HEK293 (cell line): Measurements from ENCODE around the gene TRPM8.

Experiments
- CTCF ChIA-PET: fragments of 350-600 bp; formaldehyde crosslinking; extraction: SDS; loops from one replicate; lab custom pipeline; 2021; ENCODE audit warnings: antibody characterized with exemption; lab: Yijun Ruan, JAX
- POLR2A ChIA-PET: fragments of 300-600 bp; formaldehyde crosslinking; extraction: SDS; loops from one replicate; lab custom pipeline; 2020; ENCODE audit warnings: antibody characterized with exemption, inconsistent platforms; lab: Yijun Ruan, JAX
- H3K27ac ChIP-seq: fragments of 200-500 bp; sonication (Bioruptor generic); 2 replicates; pipeline ENCODE4 v1.5.1; 2014; ENCODE audit warnings: low read depth, low read length, control low read depth, inconsistent platforms; ENCODE audit errors: extremely low read depth
- H3K36me3 ChIP-seq, 2 experiments: fragments of 200-500 bp in 1 of 2; sonication (Bioruptor generic) in 1 of 2; 1 replicate in 1 of 2; 2 replicates in 1 of 2; pipeline ENCODE4 v1.5.1; 2014 to 2017; ENCODE audit warnings: inconsistent platforms in 2 of 2, low read length in 2 of 2; ENCODE audit not compliant: control insufficient read depth in 2 of 2, insufficient read depth in 1 of 2
- H3K4me1 ChIP-seq: fragments of 200-500 bp; sonication (Bioruptor generic); 2 replicates; pipeline ENCODE4 v1.5.1; 2014; ENCODE audit warnings: mild to moderate bottlenecking, low read length, inconsistent platforms; ENCODE audit not compliant: control insufficient read depth, insufficient read depth
- H3K4me3 ChIP-seq: 2 replicates; pipeline ENCODE4 v1.5.1; 2011; ENCODE audit warnings: low read depth, mild to moderate bottlenecking, control low read depth, low read length, moderate library complexity
- H3K9me3 ChIP-seq: fragments of 200-500 bp; sonication (Bioruptor generic); 2 replicates; pipeline ENCODE4 v1.5.1; 2014; ENCODE audit warnings: low read depth, low read length, inconsistent platforms; ENCODE audit not compliant: control insufficient read depth, insufficient read depth
- GLIS1 ChIP-seq: fragments of 450-650 bp; formaldehyde crosslinking; IDR thresholded peaks from 2 replicates; pipeline ENCODE4 v1.5.1; 2016; ENCODE audit warnings: missing biosample characterization, missing genetic modification characterization
- PRDM1 ChIP-seq: fragments of 450-650 bp; formaldehyde crosslinking; IDR thresholded peaks from 2 replicates; pipeline ENCODE4; 2016; ENCODE audit warnings: missing biosample characterization, missing genetic modification characterization
- REPIN1 ChIP-seq: fragments of 450-650 bp; formaldehyde crosslinking; IDR thresholded peaks from 2 replicates; pipeline ENCODE4 v1.5.1; 2017; ENCODE audit warnings: missing biosample characterization, missing genetic modification characterization, low read depth
- SP3 ChIP-seq: fragments of 450-650 bp; formaldehyde crosslinking; IDR thresholded peaks from 2 replicates; pipeline ENCODE4 v1.5.1; 2016; ENCODE audit warnings: missing biosample characterization, missing genetic modification characterization
- SP7 ChIP-seq: fragments of 450-650 bp; formaldehyde crosslinking; IDR thresholded peaks from 2 replicates; pipeline ENCODE4 v1.5.1; 2016; ENCODE audit warnings: missing biosample characterization, missing genetic modification characterization
- TRIM28 ChIP-seq: IDR thresholded peaks from 2 replicates; pipeline ENCODE4 v1.6.1; 2011; ENCODE audit warnings: low read length, control low read depth, borderline replicate concordance
- ZNF114 ChIP-seq: fragments of 450-650 bp; formaldehyde crosslinking; IDR thresholded peaks from 2 replicates; pipeline ENCODE4 v1.5.0; 2017; ENCODE audit warnings: missing biosample characterization, missing genetic modification characterization
- ZNF121 ChIP-seq: fragments of 450-650 bp; formaldehyde crosslinking; IDR thresholded peaks from 2 replicates; pipeline ENCODE4 v1.5.1; 2016; ENCODE audit warnings: missing biosample characterization, missing genetic modification characterization
- ZNF132 ChIP-seq: fragments of 450-650 bp; formaldehyde crosslinking; IDR thresholded peaks from 2 replicates; pipeline ENCODE4 v1.5.1; 2017; ENCODE audit warnings: missing biosample characterization, missing genetic modification characterization, borderline replicate concordance
- ZNF16 ChIP-seq: fragments of 450-650 bp; formaldehyde crosslinking; IDR thresholded peaks from 2 replicates; pipeline ENCODE4 v1.5.1; 2016; ENCODE audit warnings: low read depth, missing biosample characterization, missing genetic modification characterization
- ZNF19 ChIP-seq: fragments of 450-650 bp; formaldehyde crosslinking; IDR thresholded peaks from 2 replicates; pipeline ENCODE4; 2016; ENCODE audit warnings: missing biosample characterization, missing genetic modification characterization, low read depth
- ZNF248 ChIP-seq: fragments of 450-650 bp; formaldehyde crosslinking; IDR thresholded peaks from 2 replicates; pipeline ENCODE4 v1.5.1; 2017; ENCODE audit warnings: missing biosample characterization, missing genetic modification characterization
- ZNF302 ChIP-seq: fragments of 450-650 bp; formaldehyde crosslinking; IDR thresholded peaks from 2 replicates; pipeline ENCODE4 v1.5.1; 2016; ENCODE audit warnings: missing biosample characterization, missing genetic modification characterization, low read depth
- ZNF324 ChIP-seq: fragments of 450-650 bp; formaldehyde crosslinking; IDR thresholded peaks from 2 replicates; pipeline ENCODE4 v1.5.1; 2016; ENCODE audit warnings: missing biosample characterization, missing genetic modification characterization
- ZNF433 ChIP-seq: fragments of 450-650 bp; formaldehyde crosslinking; IDR thresholded peaks from 2 replicates; pipeline ENCODE4 v1.5.1; 2016; ENCODE audit warnings: missing biosample characterization, missing genetic modification characterization, low read depth
- ZNF514 ChIP-seq: fragments of 450-650 bp; formaldehyde crosslinking; IDR thresholded peaks from 2 replicates; pipeline ENCODE4 v1.5.1; 2016; ENCODE audit warnings: missing biosample characterization, missing genetic modification characterization
- ZNF561 ChIP-seq: fragments of 450-650 bp; IDR thresholded peaks from 2 replicates; pipeline ENCODE4 v1.5.1; 2018; ENCODE audit warnings: missing biosample characterization, missing genetic modification characterization, borderline replicate concordance
- ZNF623 ChIP-seq: fragments of 450-650 bp; formaldehyde crosslinking; IDR thresholded peaks from 2 replicates; pipeline ENCODE4 v1.5.1; 2016; ENCODE audit warnings: missing biosample characterization, missing genetic modification characterization
- ZNF707 ChIP-seq: fragments of 450-650 bp; formaldehyde crosslinking; IDR thresholded peaks from 2 replicates; pipeline ENCODE4 v1.5.1; 2016; ENCODE audit warnings: missing biosample characterization, missing genetic modification characterization
- ZNF792 ChIP-seq: fragments of 450-650 bp; formaldehyde crosslinking; IDR thresholded peaks from 2 replicates; pipeline ENCODE4 v1.5.1; 2016; ENCODE audit warnings: missing biosample characterization, missing genetic modification characterization
- ZNF837 ChIP-seq: fragments of 450-650 bp; formaldehyde crosslinking; IDR thresholded peaks from 2 replicates; pipeline ENCODE4 v1.5.1; 2016; ENCODE audit warnings: missing biosample characterization, missing genetic modification characterization
- TF ChIP-seq, protein P1 (sequence below): fragments of 450-650 bp; formaldehyde crosslinking; IDR thresholded peaks from 2 replicates; pipeline ENCODE4 v1.5.1; 2016; ENCODE audit warnings: missing biosample characterization, missing genetic modification characterization, borderline replicate concordance
- TF ChIP-seq, protein P2 (sequence below): IDR thresholded peaks from 2 replicates; pipeline ENCODE4 v1.6.1; 2011; ENCODE audit warnings: mild to moderate bottlenecking, low read depth, low read length, borderline replicate concordance

TRPM8 gene

DNA sequence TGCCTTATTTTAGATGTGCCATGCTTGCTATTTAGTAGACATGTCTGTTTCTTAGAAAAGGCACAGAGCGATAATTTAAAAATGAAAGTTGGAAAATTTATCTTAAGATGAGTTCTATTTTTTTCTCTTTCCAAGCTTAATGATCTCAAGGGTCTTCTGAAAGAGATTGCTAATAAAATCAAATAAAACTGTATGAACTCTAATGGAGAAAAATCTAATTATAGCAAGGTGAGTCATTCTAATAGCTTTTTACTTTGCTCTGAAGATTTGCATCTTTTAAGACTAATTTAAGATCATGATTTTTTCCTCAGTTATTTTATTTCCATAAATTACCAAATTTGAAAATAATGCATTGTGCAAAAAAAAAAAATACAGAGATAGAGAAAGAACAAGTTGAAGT, 97.3 kb downstream of the TRPM8 start:
- Histone ChIP-seq H3K27ac (no peak overlapping the region), H3K4me3 (no peak overlapping the region), H3K36me3 (no peaks in the 10 kb centered on the region), H3K9me3 (no peaks in the 10 kb centered on the region), H3K4me1 (no peaks in the 10 kb centered on the region)
- no peak for TF ChIP-seq SP7 (tag by site-specific recombination)
- no peak for TF ChIP-seq PRDM1
- no peak for TF ChIP-seq ZNF19 (tag by site-specific recombination)
- TF ChIP-seq ZNF248 = no peak
- TF ChIP-seq ZNF623 = no peak
- TF ChIP-seq SP3 (tag by site-specific recombination) = no peak
- TF ChIP-seq, protein P1, sequence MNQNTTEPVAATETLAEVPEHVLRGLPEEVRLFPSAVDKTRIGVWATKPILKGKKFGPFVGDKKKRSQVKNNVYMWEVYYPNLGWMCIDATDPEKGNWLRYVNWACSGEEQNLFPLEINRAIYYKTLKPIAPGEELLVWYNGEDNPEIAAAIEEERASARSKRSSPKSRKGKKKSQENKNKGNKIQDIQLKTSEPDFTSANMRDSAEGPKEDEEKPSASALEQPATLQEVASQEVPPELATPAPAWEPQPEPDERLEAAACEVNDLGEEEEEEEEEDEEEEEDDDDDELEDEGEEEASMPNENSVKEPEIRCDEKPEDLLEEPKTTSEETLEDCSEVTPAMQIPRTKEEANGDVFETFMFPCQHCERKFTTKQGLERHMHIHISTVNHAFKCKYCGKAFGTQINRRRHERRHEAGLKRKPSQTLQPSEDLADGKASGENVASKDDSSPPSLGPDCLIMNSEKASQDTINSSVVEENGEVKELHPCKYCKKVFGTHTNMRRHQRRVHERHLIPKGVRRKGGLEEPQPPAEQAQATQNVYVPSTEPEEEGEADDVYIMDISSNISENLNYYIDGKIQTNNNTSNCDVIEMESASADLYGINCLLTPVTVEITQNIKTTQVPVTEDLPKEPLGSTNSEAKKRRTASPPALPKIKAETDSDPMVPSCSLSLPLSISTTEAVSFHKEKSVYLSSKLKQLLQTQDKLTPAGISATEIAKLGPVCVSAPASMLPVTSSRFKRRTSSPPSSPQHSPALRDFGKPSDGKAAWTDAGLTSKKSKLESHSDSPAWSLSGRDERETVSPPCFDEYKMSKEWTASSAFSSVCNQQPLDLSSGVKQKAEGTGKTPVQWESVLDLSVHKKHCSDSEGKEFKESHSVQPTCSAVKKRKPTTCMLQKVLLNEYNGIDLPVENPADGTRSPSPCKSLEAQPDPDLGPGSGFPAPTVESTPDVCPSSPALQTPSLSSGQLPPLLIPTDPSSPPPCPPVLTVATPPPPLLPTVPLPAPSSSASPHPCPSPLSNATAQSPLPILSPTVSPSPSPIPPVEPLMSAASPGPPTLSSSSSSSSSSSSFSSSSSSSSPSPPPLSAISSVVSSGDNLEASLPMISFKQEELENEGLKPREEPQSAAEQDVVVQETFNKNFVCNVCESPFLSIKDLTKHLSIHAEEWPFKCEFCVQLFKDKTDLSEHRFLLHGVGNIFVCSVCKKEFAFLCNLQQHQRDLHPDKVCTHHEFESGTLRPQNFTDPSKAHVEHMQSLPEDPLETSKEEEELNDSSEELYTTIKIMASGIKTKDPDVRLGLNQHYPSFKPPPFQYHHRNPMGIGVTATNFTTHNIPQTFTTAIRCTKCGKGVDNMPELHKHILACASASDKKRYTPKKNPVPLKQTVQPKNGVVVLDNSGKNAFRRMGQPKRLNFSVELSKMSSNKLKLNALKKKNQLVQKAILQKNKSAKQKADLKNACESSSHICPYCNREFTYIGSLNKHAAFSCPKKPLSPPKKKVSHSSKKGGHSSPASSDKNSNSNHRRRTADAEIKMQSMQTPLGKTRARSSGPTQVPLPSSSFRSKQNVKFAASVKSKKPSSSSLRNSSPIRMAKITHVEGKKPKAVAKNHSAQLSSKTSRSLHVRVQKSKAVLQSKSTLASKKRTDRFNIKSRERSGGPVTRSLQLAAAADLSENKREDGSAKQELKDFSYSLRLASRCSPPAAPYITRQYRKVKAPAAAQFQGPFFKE = no peak
- no peak for TF ChIP-seq ZNF837 (tag by site-specific recombination)
- no peak for TF ChIP-seq ZNF324 (tag by site-specific recombination)
- TF ChIP-seq ZNF16 = no peak
- no peak for TF ChIP-seq ZNF792 (tag by site-specific recombination)
- no peak for TF ChIP-seq GLIS1 (tag by site-specific recombination)
- TF ChIP-seq ZNF514 (tag by site-specific recombination) = no peak
- ChIA-PET POLR2A (no interaction called here), CTCF (no interaction called here)

DNA sequence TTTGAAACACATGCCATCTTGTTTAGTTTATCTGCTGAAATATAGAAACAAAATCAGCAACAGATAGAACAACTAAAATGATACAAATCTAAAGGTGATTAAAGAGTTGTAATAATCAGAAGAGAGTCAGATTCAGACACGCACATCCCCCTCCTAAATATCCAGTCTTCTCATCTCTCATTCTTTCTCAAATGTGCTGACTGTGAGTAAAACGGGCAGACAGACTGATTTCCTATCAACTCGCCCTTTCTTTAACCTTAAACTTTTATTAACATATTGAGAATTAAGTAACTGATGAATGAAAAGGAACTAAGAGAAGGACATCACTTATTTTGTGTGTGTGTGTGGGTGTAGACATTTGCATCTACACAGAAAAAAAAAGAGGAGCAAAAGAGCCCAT, 98.7 kb downstream of the TRPM8 start:
- no peak for TF ChIP-seq ZNF623
- TF ChIP-seq ZNF561 (tag by site-specific recombination) = no peak
- TF ChIP-seq, protein P2, sequence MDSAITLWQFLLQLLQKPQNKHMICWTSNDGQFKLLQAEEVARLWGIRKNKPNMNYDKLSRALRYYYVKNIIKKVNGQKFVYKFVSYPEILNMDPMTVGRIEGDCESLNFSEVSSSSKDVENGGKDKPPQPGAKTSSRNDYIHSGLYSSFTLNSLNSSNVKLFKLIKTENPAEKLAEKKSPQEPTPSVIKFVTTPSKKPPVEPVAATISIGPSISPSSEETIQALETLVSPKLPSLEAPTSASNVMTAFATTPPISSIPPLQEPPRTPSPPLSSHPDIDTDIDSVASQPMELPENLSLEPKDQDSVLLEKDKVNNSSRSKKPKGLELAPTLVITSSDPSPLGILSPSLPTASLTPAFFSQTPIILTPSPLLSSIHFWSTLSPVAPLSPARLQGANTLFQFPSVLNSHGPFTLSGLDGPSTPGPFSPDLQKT = no peak
- no peak for TF ChIP-seq ZNF707 (tag by site-specific recombination)
- no peak for TF ChIP-seq TRIM28
- no peak for TF ChIP-seq ZNF433
- TF ChIP-seq, all 188 proteins: peak for 0
- ChIA-PET POLR2A (no interaction called here), CTCF (no interaction called here)
- Histone ChIP-seq H3K36me3 (no peaks in the 10 kb centered on the region), H3K4me3 (no peak overlapping the region), H3K9me3 (no peaks in the 10 kb centered on the region), H3K4me1 (no peaks in the 10 kb centered on the region), H3K27ac (no peak overlapping the region)

DNA sequence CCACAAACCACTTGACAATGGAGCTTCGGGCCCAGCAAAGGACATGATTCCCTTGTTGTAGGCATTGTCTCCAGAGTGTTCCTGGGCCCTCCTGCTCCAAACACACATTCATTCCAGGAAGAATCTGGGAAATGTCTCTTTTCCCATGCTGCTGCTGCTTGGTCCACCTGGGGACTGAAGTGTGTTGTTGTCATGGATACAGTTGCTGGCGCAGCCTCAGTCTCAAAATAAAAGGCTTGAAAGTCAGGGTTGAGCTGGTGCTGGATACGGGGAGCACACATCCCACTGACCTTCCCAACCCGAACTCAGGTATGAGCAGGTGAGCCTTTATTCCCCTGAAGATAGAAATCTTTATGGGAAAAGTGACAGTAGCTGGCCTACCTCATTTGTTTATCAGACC, 102.7 kb downstream of the TRPM8 start:
- Histone ChIP-seq H3K27ac (no peak overlapping the region), H3K4me3 (no peak overlapping the region), H3K36me3 (no peaks in the 10 kb centered on the region), H3K9me3 (no peaks in the 10 kb centered on the region), H3K4me1 (no peaks in the 10 kb centered on the region)
- POLR2A ChIA-PET = no interaction called here
- CTCF ChIA-PET = no interaction called here
- no peak for TF ChIP-seq REPIN1
- TF ChIP-seq ZNF132 (tag by site-specific recombination) = no peak
- TF ChIP-seq ZNF302 (tag by site-specific recombination) = no peak
- TF ChIP-seq, protein P1 = no peak
- no peak for TF ChIP-seq ZNF114 (tag by site-specific recombination)
- no peak for TF ChIP-seq ZNF121
